ENCODE results near the gene JAKMIP1. TPM values are rescaled to one million over a fixed set of nuclear protein-coding genes. Genes with fewer than 3 reads are reported as not detected.

Gene JAKMIP1
- polyA plus RNA-seq, 1 experiment = not detected

GRCh38 chr4:6011686-6012085 is 188.7 kb downstream of the JAKMIP1 start:
- TF ChIP-seq CTCF (IDR thresholded peaks at IDR 0.05; ENCODE audit: low read depth, low read length) = no peak
- no peak overlapping the region for H3K27ac ChIP-seq (ENCODE audit: low read depth, low read length)
- DNase-seq (ENCODE audit: low read depth, low spot score) = no peak
- ChIA-PET POLR2A (no interaction called here), CTCF (interaction anchor here (4.0 kb wide), 1 partner anchor 13 kb away, joined by 22 read pairs; no protein-coding TSS in a partner anchor)
- peaks cover 2% of the 10 kb centered on the region for H3K27me3 ChIP-seq (ENCODE audit: control insufficient read depth, insufficient read depth, low read length)
- H3K9me3 ChIP-seq (ENCODE audit: control insufficient read depth, insufficient read depth, low read length) = no peaks in the 10 kb centered on the region
- H3K4me3 ChIP-seq (ENCODE audit: low read depth, low read length) = no peak overlapping the region

DNA sequence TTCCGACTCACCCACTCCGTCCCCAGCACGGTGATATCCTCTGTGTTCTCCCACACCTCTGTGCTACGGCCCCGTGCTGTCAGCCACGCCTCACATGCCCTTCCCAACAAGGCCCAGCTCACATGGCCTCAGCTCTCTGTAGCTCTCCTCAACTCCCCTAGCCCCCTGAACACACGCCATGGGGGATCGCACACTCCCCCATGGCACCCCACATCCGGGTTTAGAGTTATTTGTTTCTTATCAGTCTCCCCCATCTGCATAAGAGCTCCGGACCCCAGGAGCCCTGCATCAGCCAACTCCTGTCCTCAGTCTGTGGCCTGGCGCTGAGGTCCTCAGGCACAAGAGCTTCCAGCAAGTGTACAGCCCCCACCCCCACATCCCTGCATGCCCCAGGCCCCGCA is 189.1 kb downstream of the JAKMIP1 start:
- DNase-seq (ENCODE audit: low read depth, low spot score) = no peak

DNA sequence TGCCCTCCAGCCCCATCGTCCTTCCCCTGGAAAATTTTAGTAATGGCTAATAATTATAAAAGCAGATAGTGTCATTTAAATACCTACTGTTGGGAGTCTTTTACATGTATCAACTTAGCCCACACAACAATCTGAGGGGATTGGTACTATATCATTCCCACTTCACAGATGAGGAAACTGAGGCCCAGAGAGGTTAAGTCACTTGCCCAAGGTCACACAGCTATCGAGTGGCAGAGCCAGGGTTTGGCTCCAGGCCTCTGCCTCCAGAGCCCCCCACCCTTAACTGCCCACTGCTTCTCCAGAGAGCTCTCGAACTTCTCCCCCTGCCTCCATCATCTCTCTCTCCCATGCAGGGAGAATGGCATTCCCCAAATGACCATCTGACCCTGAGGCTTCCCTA is 189.6 kb downstream of the JAKMIP1 start:
- POLR2A ChIA-PET = no interaction called here
- H3K27me3 ChIP-seq (ENCODE audit: control insufficient read depth, insufficient read depth, low read length) = peaks cover 2% of the 10 kb centered on the region
- no peak overlapping the region for H3K4me3 ChIP-seq (ENCODE audit: low read depth, low read length)
- H3K9me3 ChIP-seq (ENCODE audit: control insufficient read depth, insufficient read depth, low read length) = no peaks in the 10 kb centered on the region
- CTCF ChIA-PET = interaction anchor here (0.9 to 4.0 kb wide), 3 partner anchors 10 to 12 kb away, joined by 3 to 22 read pairs (median 8); no protein-coding TSS in a partner anchor
- TF ChIP-seq CTCF (IDR thresholded peaks at IDR 0.05; ENCODE audit: low read depth, low read length) = no peak
- DNase-seq (ENCODE audit: low read depth, low spot score) = no peak
- H3K27ac ChIP-seq (ENCODE audit: low read depth, low read length) = no peak overlapping the region

More for the DNA sequence above, 189.1 kb downstream of the JAKMIP1 start:
- no peak for TF ChIP-seq CTCF (IDR thresholded peaks at IDR 0.05; ENCODE audit: low read depth, low read length)
- peaks cover 2% of the 10 kb centered on the region for H3K27me3 ChIP-seq (ENCODE audit: control insufficient read depth, insufficient read depth, low read length)
- H3K9me3 ChIP-seq (ENCODE audit: control insufficient read depth, insufficient read depth, low read length) = no peaks in the 10 kb centered on the region
- ChIA-PET POLR2A (no interaction called here), CTCF (interaction anchor here (1.4 to 4.0 kb wide), 2 partner anchors 9 to 12 kb away, joined by 8 to 22 read pairs; no protein-coding TSS in a partner anchor)
- H3K4me3 ChIP-seq (ENCODE audit: low read depth, low read length) = no peak overlapping the region
- H3K27ac ChIP-seq (ENCODE audit: low read depth, low read length) = no peak overlapping the region

DNA sequence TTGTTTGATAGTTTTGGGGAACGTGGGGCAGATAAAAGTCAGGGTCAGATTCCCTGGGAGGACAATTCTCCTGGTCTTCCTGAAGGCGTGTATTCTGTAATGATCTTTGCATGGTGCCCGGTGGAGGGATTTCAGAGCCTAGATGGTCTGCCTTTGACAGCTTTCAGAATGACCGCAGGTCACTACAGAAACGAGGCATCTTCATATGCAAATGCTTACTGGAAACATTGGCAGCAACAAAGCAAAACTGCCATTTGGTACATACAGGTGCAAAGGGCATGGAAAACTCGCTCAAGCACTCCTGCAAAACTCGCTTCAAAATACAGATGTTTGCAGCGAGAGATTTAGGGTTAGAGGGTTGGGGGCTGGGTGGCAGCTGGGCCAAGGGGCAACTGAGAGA is 190.9 kb downstream of the JAKMIP1 start:
- POLR2A ChIA-PET = no interaction called here
- DNase-seq (ENCODE audit: low read depth, low spot score) = no peak
- peaks cover 2% of the 10 kb centered on the region for H3K27me3 ChIP-seq (ENCODE audit: control insufficient read depth, insufficient read depth, low read length)
- H3K27ac ChIP-seq (ENCODE audit: low read depth, low read length) = no peak overlapping the region
- H3K4me3 ChIP-seq (ENCODE audit: low read depth, low read length) = no peak overlapping the region
- TF ChIP-seq CTCF (IDR thresholded peaks at IDR 0.05; ENCODE audit: low read depth, low read length) = no peak
- H3K9me3 ChIP-seq (ENCODE audit: control insufficient read depth, insufficient read depth, low read length) = no peaks in the 10 kb centered on the region
- CTCF ChIA-PET = no interaction called here

DNA sequence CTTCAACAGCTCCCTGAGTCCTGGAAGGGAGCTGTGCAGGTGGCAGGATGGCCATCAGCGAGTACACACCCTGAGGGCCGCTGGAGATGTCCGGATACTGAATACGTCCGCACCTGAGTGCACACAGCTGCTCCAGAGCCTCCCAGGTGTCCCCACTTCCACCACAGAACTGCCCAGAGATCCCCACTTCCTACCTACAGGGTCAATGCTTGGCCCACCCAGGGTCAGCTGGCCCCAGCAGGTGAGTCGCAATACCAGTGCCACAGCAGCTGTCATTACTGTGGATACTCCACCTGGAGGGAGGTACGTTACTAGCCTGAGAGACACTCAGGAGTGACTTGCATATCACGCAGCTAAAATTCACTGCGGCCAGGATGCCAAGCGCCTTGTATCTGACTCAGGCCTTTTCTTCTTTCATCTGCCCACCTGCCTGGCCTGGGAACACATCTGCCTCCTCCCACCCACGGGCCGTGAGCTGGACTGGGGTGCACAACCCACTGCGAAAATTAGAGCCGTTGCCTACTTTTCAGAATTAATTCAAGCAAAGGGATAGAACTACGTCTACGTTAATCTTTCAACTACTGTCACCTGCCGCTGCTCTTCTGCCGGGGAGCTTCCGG is 191.5 kb downstream of the JAKMIP1 start:
- ChIA-PET POLR2A (no interaction called here), CTCF (interaction anchor here (0.7 kb wide), 1 partner anchor 10 kb away, joined by 4 read pairs; no protein-coding TSS in a partner anchor)
- Histone ChIP-seq H3K4me3 (ENCODE audit: low read depth, low read length) (no peak overlapping the region), H3K9me3 (ENCODE audit: control insufficient read depth, insufficient read depth, low read length) (no peaks in the 10 kb centered on the region), H3K27ac (ENCODE audit: low read depth, low read length) (no peak overlapping the region), H3K27me3 (ENCODE audit: control insufficient read depth, insufficient read depth, low read length) (peaks cover 2% of the 10 kb centered on the region)
- DNase-seq (ENCODE audit: low read depth, low spot score) = no peak
- no peak for TF ChIP-seq CTCF (IDR thresholded peaks at IDR 0.05; ENCODE audit: low read depth, low read length)

Measured in AG04450 (cell line).